Ovary (tissue), 10 donors: ENCODE measurements around the gene SETDB1. TPM values are rescaled to one million over a fixed set of nuclear protein-coding genes. Genes with fewer than 3 reads are reported as not detected.
"Not testable (repeated sequence)": the region's sequence is repeated elsewhere in the genome, so short reads cannot be mapped to it uniquely, and the experiment has no call there.

Source experiments
- DNase-seq, 5 donors: peaks; one replicate each; pipeline ENCODE4 v3.0.0-alpha.2; 2019 to 2020
- H3K27ac ChIP-seq, 2 donors: fragments of 200-600 bp; one replicate each; pipeline versions ENCODE4 v1.5.1 to v1.8.0; 2019 to 2022
- H3K27me3 ChIP-seq: fragments of 200-600 bp; one replicate; pipeline ENCODE4 v1.8.0; 2022
- H3K36me3 ChIP-seq: fragments of 200-600 bp; sonication (generic); one replicate; pipeline ENCODE4 v1.5.1; 2019
- H3K4me1 ChIP-seq: one replicate; pipeline ENCODE4 v1.8.1; 2013; ENCODE audit warnings: mild to moderate bottlenecking, moderate library complexity; ENCODE audit not compliant: insufficient read depth
- H3K4me3 ChIP-seq: fragments of 200-600 bp; sonication (generic); one replicate; pipeline ENCODE4 v1.5.1; 2017
- H3K9me3 ChIP-seq, 2 donors: fragments of 200-600 bp in 1 of 2; sonication (generic) in 1 of 2; one replicate each; pipeline versions ENCODE4 v1.5.1 to v1.8.1; 2013 to 2019; ENCODE audit warnings: mild to moderate bottlenecking in 1 of 2, moderate library complexity in 1 of 2
- CTCF ChIP-seq, 3 donors: fragments of 450-650 bp in 2 of 3; fragments of 200-600 bp in 1 of 3; IDR thresholded peaks; one replicate each; pipeline versions ENCODE4 v1.5.1 to v1.8.0; 2016 to 2022; ENCODE audit warnings: antibody characterized with exemption in 3 of 3, mild to moderate bottlenecking in 1 of 3
- EP300 ChIP-seq: sonication (generic); formaldehyde crosslinking; IDR thresholded peaks from one replicate; pipeline ENCODE4 v1.6.1; 2017; ENCODE audit warnings: antibody characterized with exemption
- POLR2A ChIP-seq: fragments of 450-650 bp; IDR thresholded peaks from one replicate; pipeline ENCODE4 v1.6.1; 2017; ENCODE audit warnings: antibody characterized with exemption, mild to moderate bottlenecking, moderate library complexity
- WGBS, 3 donors: extraction: QIAGEN DNeasy Blood & Tissue Kit in 1 of 3; methylation state at CpG; one replicate each; pipeline versions ENCODE4 v1.1.5 to v1.1.7; 2013 to 2017; 5-methylcytosine and 5-hydroxymethylcytosine counted together
- intact Hi-C, 4 donors: fragments of 100-400 bp; cut with DNase I; formaldehyde crosslinking; loops; one replicate each; pipeline versions ENCODE4 v1.11.0 to v1.15.1; 2022 to 2023
- long read RNA-seq, 3 donors: library from polyadenylated mRNA in 2 of 3; unstranded in 2 of 3; transcript quantifications; one replicate each; pipeline ENCODE4 v2.0.0 and lab custom pipeline, GENCODE V29; 2021 to 2026
- polyA plus RNA-seq, 2 donors: library from polyadenylated mRNA; stranded (reverse); fragments of 200-250 nt in 1 of 2; fragments of 350-450 nt in 1 of 2; fragmentation: Illumina TruSeq in 1 of 2; extraction: RNeasy Lipid Tissue Mini Kit (QIAGEN cat#74804) in 1 of 2; gene quantifications; one replicate each; pipeline ENCODE4 v1.2.3, GENCODE V29; 2013 to 2014
- total RNA-seq, 7 donors: library from RNA; depleted of rRNA in 2 of 7; stranded (reverse); fragments of >200 nt in 2 of 7; fragmentation: NEBNext Ultra II Directional in 3 of 7; extraction: Animal tissue kit (Norgen Biotek cat#: 25700) in 3 of 7; gene quantifications; one replicate each; pipeline versions ENCODE4 v1.1.0 to v1.2.4, GENCODE V29; 2016 to 2023
- donor health status: DM: no; HTN: no; CAD: no; lungs with moderate emphysema.
- donor health status: DM: no; HTN: no; CAD: no.
- donor health status: Bipolar disorder and iron deficiency.
- donor health status: DM: yes; HTN: yes; CAD: no.
- donor health status: DM: no; HTN: no; CAD: no.
- donor health status: DM: yes; HTN: yes; CAD: no.

SETDB1 gene
- total RNA-seq (10 to 100 TPM; 21.9 to 49.4 (median 40.9) TPM), polyA plus RNA-seq (10 to 100 TPM; 24.0 to 46.2 TPM)
- long read RNA-seq, donor 1, partial matches to known transcripts: 23 of 38 reads
- long read RNA-seq, donor 1, other reads (novel, unspliced or antisense): 12 of 38 reads
- long read RNA-seq, donor 2, partial matches to known transcripts: 75 of 77 reads
- long read RNA-seq, donor 2, other reads (novel, unspliced or antisense): 0 of 77 reads
- long read RNA-seq, donor 3, partial matches to known transcripts: 2 of 16 reads
- long read RNA-seq, donor 3, other reads (novel, unspliced or antisense): 14 of 16 reads

GRCh38 chr1:150926097-150926741 lies at the start of gene SETDB1:
Gene SETDB1 (plus strand): TSS chr1:150926363. CDS start chr1:150927715, 1,352 bp downstream.
- Histone ChIP-seq H3K36me3 (no peaks in the 10 kb centered on the region), H3K27ac (peak within 1 kb of the TSS; percentile 38 to 44), H3K9me3 (peaks cover 0 to 5% of the 10 kb centered on the region in 2 donors), H3K4me1 (no peaks in the 10 kb centered on the region), H3K4me3 (peak within 1 kb of the TSS; percentile 76), H3K27me3 (no peaks in the 10 kb centered on the region)
- DNase-seq: peak; percentile 94 to 96 (median 95)
- 0 to 1% (median 0%) methylated on average over 39 of the region's 39 CpGs for WGBS, 3 donors
- TF ChIP-seq EP300 (no peak), CTCF (IDR thresholded peaks at IDR 0.05) (peak in 1 of 3 donors; percentile 8)
- intact Hi-C loops: loop anchor here in 1 of 4 donors (10.0 kb wide), 1 partner anchor 49 kb away; the partner anchor contains the start of gene CERS2

- H3K27ac ChIP-seq, H3K9me3 ChIP-seq, DNase-seq, H3K4me3 ChIP-seq, H3K27me3 ChIP-seq, H3K4me1 ChIP-seq, H3K36me3 ChIP-seq, intact Hi-C loops: not testable (repeated sequence)
- 80 to 83% (median 81%) methylated on average over 2 of the region's 2 CpGs for WGBS, 3 donors
Measured at GRCh38 chr1:150878931-150879330, 47.2 kb upstream of the SETDB1 start.

- H3K4me1 ChIP-seq: no peaks in the 10 kb centered on the region
- H3K9me3 ChIP-seq: no peaks in the 10 kb centered on the region
- TF ChIP-seq POLR2A (no peak), CTCF (IDR thresholded peaks at IDR 0.05) (no peak), EP300 (no peak)
- H3K4me3 ChIP-seq: no peak overlapping the region
- no peak overlapping the region for H3K27ac ChIP-seq
- intact Hi-C loops: no loop called here
- H3K27me3 ChIP-seq: no peaks in the 10 kb centered on the region
- peak in 1 of 5 donors; percentile 46 for DNase-seq
- 63 to 75% (median 67%) methylated on average over 2 of the region's 2 CpGs for WGBS, 3 donors
- no peaks in the 10 kb centered on the region for H3K36me3 ChIP-seq
Measured at GRCh38 chr1:150881331-150882070, 44.7 kb upstream of the SETDB1 start.

- H3K4me1 ChIP-seq, intact Hi-C loops, H3K36me3 ChIP-seq, H3K9me3 ChIP-seq, H3K27ac ChIP-seq, H3K27me3 ChIP-seq, DNase-seq, H3K4me3 ChIP-seq: not testable (repeated sequence)
- 90 to 91% (median 91%) methylated on average over 5 of the region's 5 CpGs for WGBS, 3 donors
Measured at GRCh38 chr1:150883121-150883520, 43.0 kb upstream of the SETDB1 start.

- no peaks in the 10 kb centered on the region for H3K27me3 ChIP-seq
- H3K9me3 ChIP-seq: no peaks in the 10 kb centered on the region
- H3K4me1 ChIP-seq: no peaks in the 10 kb centered on the region
- DNase-seq: no peak
- no peak within 1 kb of the TSS for H3K27ac ChIP-seq
- 4 to 9% (median 4%) methylated on average over 3 of the region's 3 CpGs for WGBS, 3 donors
- no peaks in the 10 kb centered on the region for H3K36me3 ChIP-seq
- TF ChIP-seq EP300 (no peak), CTCF (IDR thresholded peaks at IDR 0.05) (no peak), POLR2A (no peak)
- no peak within 1 kb of the TSS for H3K4me3 ChIP-seq
- intact Hi-C loops: no loop called here
Measured at GRCh38 chr1:150887018-150887417, 39.1 kb upstream of the SETDB1 start, which contains the start of gene CTXND2. Gene CTXND2 (plus strand): TSS chr1:150887136. CDS start chr1:150912315, 25,179 bp downstream.
